Right atrium auricular region (tissue), 2 donors: ENCODE results near the gene LY6G6C. TPM values are rescaled to one million over a fixed set of nuclear protein-coding genes. Genes with fewer than 3 reads are reported as not detected.
A peak's percentile ranks its signal among the peaks of the same experiment; 100 is the strongest.

ENCODE experiments used
- DNase-seq: peaks from one replicate; pipeline ENCODE4 v3.0.0-alpha.2; 2019; ENCODE audit warnings: low spot score
- H3K27ac ChIP-seq, 2 donors: fragments of 200-600 bp; sonication (generic); 1 replicate in 1 of 2; 2 replicates in 1 of 2; pipeline ENCODE4 v1.5.1; 2016 to 2019
- H3K27me3 ChIP-seq, 2 donors: fragments of 200-600 bp; sonication (generic); one replicate each; pipeline versions ENCODE4 v1.5.1 to v1.6.0; 2017 to 2019
- H3K36me3 ChIP-seq: fragments of 200-600 bp; sonication (generic); one replicate; pipeline ENCODE4 v1.5.1; 2016
- H3K4me1 ChIP-seq, 2 donors: fragments of 200-600 bp; sonication (generic); one replicate each; pipeline versions ENCODE4 v1.5.1 to v1.6.0; 2017 to 2019
- H3K4me3 ChIP-seq, 2 donors: fragments of 200-600 bp; sonication (generic); 1 replicate in 1 of 2; 2 replicates in 1 of 2; pipeline ENCODE4 v1.5.1; 2017 to 2019; ENCODE audit warnings: mild to moderate bottlenecking in 1 of 2, moderate library complexity in 1 of 2
- H3K9me3 ChIP-seq, 2 donors: fragments of 200-600 bp; sonication (generic); one replicate each; pipeline ENCODE4 v1.5.1; 2019
- CTCF ChIP-seq, 2 donors: fragments of 200-600 bp; sonication (generic); IDR thresholded peaks; one replicate each; pipeline ENCODE4 v1.5.1; 2019; ENCODE audit warnings: antibody characterized with exemption in 2 of 2
- total RNA-seq, 2 donors: library from RNA; depleted of rRNA; stranded (reverse); fragments of >200 nt; gene quantifications; one replicate each; pipeline ENCODE4 v1.1.0, GENCODE V29; 2016

The LY6G6C gene
- total RNA-seq, 2 donors from 2014 or later, result 1.3 TPM; not detected in 1

- DNase-seq, result no peak
- Histone ChIP-seq H3K36me3 (peaks cover 86% of the 10 kb centered on the region), H3K9me3 (no peaks in the 10 kb centered on the region), H3K27me3 (no peaks in the 10 kb centered on the region), H3K4me3 (no peak overlapping the region), H3K27ac (no peak overlapping the region), H3K4me1 (no peaks in the 10 kb centered on the region)
- no peak for TF ChIP-seq CTCF (IDR thresholded peaks at IDR 0.05)
Measured at GRCh38 chr6:31690231-31691077, 31.1 kb downstream of the LY6G6C start.

- no peak for DNase-seq
- Histone ChIP-seq H3K4me3 (no peak overlapping the region), H3K4me1 (no peaks in the 10 kb centered on the region), H3K27ac (no peak overlapping the region), H3K9me3 (no peaks in the 10 kb centered on the region), H3K27me3 (no peaks in the 10 kb centered on the region), H3K36me3 (peaks cover 76% of the 10 kb centered on the region)
- TF ChIP-seq CTCF (IDR thresholded peaks at IDR 0.05), result peak in 1 of 2 donors; percentile 24
Measured at GRCh38 chr6:31689249-31690110, 32.1 kb downstream of the LY6G6C start.

DNA sequence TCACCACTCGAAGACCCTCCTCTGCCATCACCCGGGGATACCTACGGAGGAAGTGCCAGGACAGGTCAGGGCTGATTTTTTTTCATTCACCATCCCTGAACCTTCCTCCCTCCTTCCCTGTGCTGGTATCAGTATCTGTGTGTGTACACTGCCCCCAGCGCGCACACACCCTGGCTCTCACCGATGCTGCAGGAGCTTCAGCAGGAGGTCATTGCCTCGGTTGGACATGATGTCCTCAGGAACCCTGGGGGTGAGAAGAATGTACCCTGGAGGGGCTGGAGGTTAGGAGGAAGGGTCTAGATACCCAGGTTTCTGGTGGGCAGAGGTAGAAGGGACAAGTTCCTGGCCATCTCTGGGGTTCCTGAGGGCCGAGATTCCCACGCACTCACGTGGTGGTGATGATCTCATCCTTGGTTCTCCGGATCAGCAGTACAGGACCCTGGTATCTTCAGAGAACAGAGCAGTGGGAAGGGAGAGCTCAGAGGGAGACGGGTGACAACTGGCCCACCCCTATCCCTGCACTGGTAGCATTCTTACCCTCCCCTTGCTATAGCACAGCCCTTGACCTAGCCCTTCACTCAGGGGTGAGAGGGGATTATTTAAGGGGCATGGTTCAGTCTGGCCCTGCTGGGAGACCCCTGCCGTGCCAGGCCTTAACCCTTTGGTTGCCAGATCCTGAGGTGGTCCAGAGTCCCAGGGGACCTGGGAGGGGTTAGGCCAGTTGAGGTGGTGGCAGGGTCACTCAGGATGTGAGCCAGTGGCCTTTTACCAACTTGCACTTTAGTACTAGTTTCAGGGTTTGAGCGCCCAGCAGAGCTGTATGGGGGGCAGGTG, 33.5 kb downstream of the LY6G6C start:
- Histone ChIP-seq H3K27ac (no peak overlapping the region), H3K4me3 (no peak overlapping the region), H3K9me3 (no peaks in the 10 kb centered on the region), H3K4me1 (no peaks in the 10 kb centered on the region), H3K36me3 (peaks cover 69% of the 10 kb centered on the region), H3K27me3 (no peaks in the 10 kb centered on the region)
- no peak for DNase-seq
- TF ChIP-seq CTCF (IDR thresholded peaks at IDR 0.05), result no peak

GRCh38 chr6:31687321-31687720, 34.2 kb downstream of the LY6G6C start:
- no peak for DNase-seq
- TF ChIP-seq CTCF (IDR thresholded peaks at IDR 0.05), result no peak
- H3K9me3 ChIP-seq, result no peaks in the 10 kb centered on the region
- H3K27ac ChIP-seq, result no peak overlapping the region
- no peaks in the 10 kb centered on the region for H3K27me3 ChIP-seq
- H3K4me1 ChIP-seq, result no peaks in the 10 kb centered on the region
- no peak overlapping the region for H3K4me3 ChIP-seq
- peaks cover 62% of the 10 kb centered on the region for H3K36me3 ChIP-seq

- no peak for TF ChIP-seq CTCF (IDR thresholded peaks at IDR 0.05)
- H3K4me3 ChIP-seq, result no peak overlapping the region
- peaks cover 53% of the 10 kb centered on the region for H3K36me3 ChIP-seq
- H3K4me1 ChIP-seq, result peaks cover 0 to 4% of the 10 kb centered on the region in 2 donors
- H3K27ac ChIP-seq, result no peak overlapping the region
- no peaks in the 10 kb centered on the region for H3K27me3 ChIP-seq
- DNase-seq, result no peak
- H3K9me3 ChIP-seq, result no peaks in the 10 kb centered on the region
Measured at GRCh38 chr6:31686483-31686882, 35.1 kb downstream of the LY6G6C start.
